Adrenal gland (tissue), 12 donors: ENCODE measurements around the gene TMEM120B. TPM values are rescaled to one million over a fixed set of nuclear protein-coding genes. Genes with fewer than 3 reads are reported as not detected.
A peak's percentile ranks its signal among the peaks of the same experiment; 100 is the strongest.

Experiments used
- DNase-seq, 7 donors: peaks; one replicate each; pipeline ENCODE4 v3.0.0-alpha.2; 2019 to 2020
- H3K27ac ChIP-seq, 5 donors: fragments of 200-600 bp; sonication (generic) in 4 of 5; 1 replicate in 3 of 5; 2 replicates in 2 of 5; pipeline versions ENCODE4 v1.5.1 to v1.8.0; 2016 to 2020; ENCODE audit warnings: mild to moderate bottlenecking in 1 of 5
- H3K27me3 ChIP-seq: fragments of 200-600 bp; 2 replicates; pipeline ENCODE4 v1.8.0; 2021
- H3K36me3 ChIP-seq, 2 donors: fragments of 200-600 bp; replicated peaks in 1 of 2; 1 replicate in 1 of 2; 2 replicates in 1 of 2; pipeline versions ENCODE4 v1.5.1 to v1.8.0; 2018 to 2022
- H3K4me1 ChIP-seq, 2 donors: fragments of 200-600 bp; replicated peaks in 1 of 2; 1 replicate in 1 of 2; 2 replicates in 1 of 2; pipeline versions ENCODE4 v1.5.1 to v1.8.0; 2018 to 2021
- H3K4me3 ChIP-seq, 4 donors: fragments of 200-600 bp; sonication (generic) in 3 of 4; one replicate each; pipeline ENCODE4 v1.5.1; 2016 to 2018
- H3K9me3 ChIP-seq, 3 donors: fragments of 200-600 bp; sonication (generic) in 1 of 3; replicated peaks in 1 of 3; 1 replicate in 2 of 3; 2 replicates in 1 of 3; pipeline versions ENCODE4 v1.5.1 to v1.8.0; 2016 to 2021
- POLR2A ChIP-seq, 2 donors: fragments of 450-650 bp; IDR thresholded peaks; one replicate each; pipeline ENCODE4 v1.6.1; 2017; ENCODE audit warnings: antibody characterized with exemption in 2 of 2, mild to moderate bottlenecking in 2 of 2, moderate library complexity in 1 of 2
- WGBS, 4 donors: extraction: QIAGEN DNeasy Blood & Tissue Kit in 2 of 4; methylation state at CpG; one replicate each; pipeline versions ENCODE4 v1.1.5 to v1.1.7; 2013 to 2017; 5-methylcytosine and 5-hydroxymethylcytosine counted together
- intact Hi-C, 2 donors: fragments of 100-400 bp; cut with DNase I; formaldehyde crosslinking; loops; one replicate each; pipeline versions ENCODE4 v1.14.1 to v1.15.0; 2022 to 2023
- polyA plus RNA-seq, 3 donors: library from polyadenylated mRNA; stranded (reverse); fragments of 200-250 nt in 2 of 3; fragments of 350-450 nt in 1 of 3; fragmentation: Illumina TruSeq in 1 of 3; extraction: RNeasy Lipid Tissue Mini Kit (QIAGEN cat#74804) in 1 of 3; gene quantifications; one replicate each; pipeline ENCODE4 v1.2.3, GENCODE V29; 2013 to 2014
- total RNA-seq, 9 donors: library from RNA; depleted of rRNA in 4 of 9; stranded (reverse); fragments of >200 nt in 4 of 9; fragments of 120-200 nt in 1 of 9; fragmentation: NEBNext Ultra II Directional in 1 of 9; extraction: Animal tissue kit (Norgen Biotek cat#: 25700) in 1 of 9; gene quantifications; one replicate each; pipeline versions ENCODE4 v1.1.0 to v1.2.4, GENCODE V29; 2013 to 2023
- TF ChIP-seq, protein P1 (sequence below), 6 experiments: fragments of 450-650 bp in 4 of 6; fragments of 200-600 bp in 2 of 6; sonication (generic) in 1 of 6; IDR thresholded peaks; 1 replicate in 5 of 6; 2 replicates in 1 of 6; pipeline versions ENCODE4 v1.5.1 to v1.8.0; 2016 to 2021; ENCODE audit warnings: antibody characterized with exemption in 6 of 6, mild to moderate bottlenecking in 2 of 6, moderate library complexity in 1 of 6
- donor health status: healthy with polysubstance abuse.
- donor health status: Bipolar disorder and iron deficiency.
- donor health status: DM: yes; HTN: yes; CAD: no.
- donor health status: DM: no; HTN: no; CAD: no.
- donor health status: DM: no; HTN: no; CAD: no.
- donor health status: DM: yes; HTN: yes; CAD: no.

The TMEM120B gene
- total and polyA plus RNA-seq, 12 donors, result 4.6 to 19.7 (median 8.7) TPM

DNA sequence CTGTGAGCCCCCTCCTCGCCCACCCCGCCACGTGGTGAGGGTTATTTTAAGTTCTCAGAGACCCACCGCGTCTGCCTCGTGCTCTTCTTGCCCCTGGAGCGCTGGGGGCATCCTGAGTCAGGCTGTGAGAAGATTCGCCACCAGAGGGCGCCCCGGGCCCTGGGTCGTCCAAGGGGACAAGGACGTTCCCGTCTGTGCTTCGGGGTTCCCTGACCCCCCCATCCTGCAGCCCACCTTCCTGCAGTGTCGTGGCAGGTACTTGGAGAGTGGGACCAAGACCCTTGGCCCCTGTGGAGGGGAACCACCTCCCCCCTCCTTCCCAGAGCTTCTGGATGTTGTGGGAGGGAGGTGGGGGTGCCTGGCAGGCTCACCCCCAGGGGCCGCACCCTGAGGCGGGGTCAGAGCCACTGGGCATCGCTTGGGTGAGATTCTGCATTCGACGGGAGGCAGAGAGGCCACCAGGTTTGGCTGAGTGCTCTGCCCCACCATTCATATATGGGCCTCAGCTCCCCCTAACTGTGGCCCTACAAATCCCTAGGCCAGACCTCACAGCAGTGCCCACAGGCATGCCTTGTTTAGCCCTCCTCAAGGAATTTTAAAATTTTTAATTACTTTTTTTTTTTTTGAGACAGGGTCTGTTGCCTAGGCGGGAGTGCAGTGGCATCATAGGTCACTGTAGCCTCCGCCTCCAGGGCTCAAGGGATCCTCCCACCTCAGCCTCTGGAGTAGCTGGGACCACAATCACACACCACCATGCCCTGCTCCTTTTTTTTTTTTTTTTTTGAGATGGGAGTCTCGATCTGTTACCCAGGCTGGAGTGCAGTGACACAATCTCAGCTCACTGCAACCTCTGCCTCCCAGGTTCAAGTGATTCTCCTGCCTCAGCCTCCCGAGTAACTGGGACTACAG lies 63.9 kb downstream of the TMEM120B start:
- DNase-seq, result peak; percentile 70 to 89 (median 80)
- Histone ChIP-seq H3K36me3 (no peaks in the 10 kb centered on the region), H3K27ac (no peak overlapping the region), H3K27me3 (no peaks in the 10 kb centered on the region), H3K9me3 (no peaks in the 10 kb centered on the region), H3K4me1 (peaks cover 0 to 12% of the 10 kb centered on the region in 2 donors), H3K4me3 (no peak overlapping the region)
- TF ChIP-seq POLR2A (IDR thresholded peaks at IDR 0.05), result no peak
- TF ChIP-seq, protein P1, sequence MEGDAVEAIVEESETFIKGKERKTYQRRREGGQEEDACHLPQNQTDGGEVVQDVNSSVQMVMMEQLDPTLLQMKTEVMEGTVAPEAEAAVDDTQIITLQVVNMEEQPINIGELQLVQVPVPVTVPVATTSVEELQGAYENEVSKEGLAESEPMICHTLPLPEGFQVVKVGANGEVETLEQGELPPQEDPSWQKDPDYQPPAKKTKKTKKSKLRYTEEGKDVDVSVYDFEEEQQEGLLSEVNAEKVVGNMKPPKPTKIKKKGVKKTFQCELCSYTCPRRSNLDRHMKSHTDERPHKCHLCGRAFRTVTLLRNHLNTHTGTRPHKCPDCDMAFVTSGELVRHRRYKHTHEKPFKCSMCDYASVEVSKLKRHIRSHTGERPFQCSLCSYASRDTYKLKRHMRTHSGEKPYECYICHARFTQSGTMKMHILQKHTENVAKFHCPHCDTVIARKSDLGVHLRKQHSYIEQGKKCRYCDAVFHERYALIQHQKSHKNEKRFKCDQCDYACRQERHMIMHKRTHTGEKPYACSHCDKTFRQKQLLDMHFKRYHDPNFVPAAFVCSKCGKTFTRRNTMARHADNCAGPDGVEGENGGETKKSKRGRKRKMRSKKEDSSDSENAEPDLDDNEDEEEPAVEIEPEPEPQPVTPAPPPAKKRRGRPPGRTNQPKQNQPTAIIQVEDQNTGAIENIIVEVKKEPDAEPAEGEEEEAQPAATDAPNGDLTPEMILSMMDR (IDR thresholded peaks at IDR 0.05), result peak; percentile 77 to 91 (median 87)
- WGBS, 4 donors, result 20 to 60% (median 36%) methylated on average over 6 to 24 of the region's 24 CpGs
- intact Hi-C loops, result loop anchor here in 1 of 2 donors (2.0 kb wide), 1 partner anchor 18 kb away; no protein-coding TSS in a partner anchor

DNA sequence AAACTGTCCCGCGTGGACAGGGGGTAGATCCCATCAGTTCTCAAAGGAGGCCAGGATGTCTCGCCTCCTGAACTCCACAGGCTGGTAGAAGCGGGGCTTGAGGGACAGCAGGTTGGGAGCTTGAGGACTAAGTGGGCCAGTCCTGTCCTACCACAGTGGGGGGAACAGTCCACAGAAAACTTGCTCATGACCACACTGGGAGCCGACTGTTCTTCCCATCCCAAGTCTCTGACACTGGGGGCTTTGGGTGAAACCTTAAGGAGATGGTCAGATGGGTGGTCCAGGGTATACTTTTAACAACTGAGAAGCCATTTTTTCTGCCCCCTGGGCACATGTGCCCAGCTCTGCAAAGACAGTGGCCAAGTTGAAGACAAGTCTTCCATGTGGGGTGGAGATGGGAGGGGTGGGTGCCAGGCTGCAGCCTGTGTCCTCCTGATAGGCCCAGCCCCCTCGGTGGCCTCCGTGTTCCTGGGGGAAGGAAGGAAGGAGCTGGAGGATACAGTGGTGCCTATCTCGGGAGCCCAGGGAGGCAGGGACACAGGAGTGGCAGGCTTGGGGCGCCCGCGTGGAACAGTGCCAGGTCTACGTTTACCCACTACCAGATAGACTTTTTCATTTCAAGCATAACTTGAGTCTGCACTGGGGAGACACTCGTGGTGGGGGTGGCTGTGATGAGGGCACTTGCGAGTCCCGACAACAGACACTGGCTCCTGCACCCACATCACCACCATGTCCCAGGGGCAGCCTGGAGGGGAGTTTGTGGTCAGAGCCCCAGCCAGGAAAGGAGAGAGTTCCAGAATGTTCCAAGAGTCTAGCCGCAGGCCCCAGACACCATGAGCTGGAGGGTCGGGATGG lies 66.2 kb downstream of the TMEM120B start:
- intact Hi-C loops, result no loop called here
- H3K4me1 ChIP-seq, result peaks cover 0 to 15% of the 10 kb centered on the region in 2 donors
- no peaks in the 10 kb centered on the region for H3K9me3 ChIP-seq
- no peaks in the 10 kb centered on the region for H3K36me3 ChIP-seq
- H3K4me3 ChIP-seq, result no peak overlapping the region
- TF ChIP-seq, protein P1 (IDR thresholded peaks at IDR 0.05), result no peak
- TF ChIP-seq POLR2A (IDR thresholded peaks at IDR 0.05), result no peak
- 78 to 83% (median 82%) methylated on average over 15 to 17 of the region's 17 CpGs for WGBS, 4 donors
- no peaks in the 10 kb centered on the region for H3K27me3 ChIP-seq
- H3K27ac ChIP-seq, result no peak overlapping the region
- DNase-seq, result peak in 1 of 7 donors; percentile 52

DNA sequence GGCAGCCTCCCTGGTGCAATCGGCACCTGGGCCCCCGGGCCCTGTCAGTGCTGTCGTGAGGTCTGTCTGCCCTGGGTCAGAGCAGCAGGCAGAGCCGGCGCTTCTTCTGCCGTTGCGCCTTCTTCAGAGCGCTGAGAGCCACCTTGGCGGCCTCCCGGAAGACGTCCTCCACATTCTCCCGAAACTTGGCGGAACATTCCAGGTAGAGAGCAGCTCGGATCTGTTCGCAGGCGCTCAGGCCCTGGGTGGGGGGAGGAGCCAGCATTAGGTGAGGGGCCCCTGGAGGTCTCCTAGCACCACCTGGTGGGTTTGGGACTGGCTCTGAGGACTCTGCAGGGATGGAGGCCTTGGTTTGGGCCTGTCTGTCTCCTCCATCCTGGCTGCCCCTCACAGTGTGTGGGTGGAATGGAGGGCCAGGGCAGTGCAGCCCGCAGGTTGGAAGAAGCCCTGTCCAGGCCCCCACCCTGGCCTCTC lies 66.9 kb downstream of the TMEM120B start:
- Histone ChIP-seq H3K9me3 (no peaks in the 10 kb centered on the region), H3K27me3 (no peaks in the 10 kb centered on the region), H3K27ac (no peak overlapping the region), H3K4me1 (peaks cover 0 to 15% of the 10 kb centered on the region in 2 donors), H3K36me3 (no peaks in the 10 kb centered on the region), H3K4me3 (no peak overlapping the region)
- intact Hi-C loops, result no loop called here
- WGBS, 4 donors, result 94 to 96% (median 95%) methylated on average over 7 to 17 of the region's 17 CpGs
- DNase-seq, result no peak
- TF ChIP-seq, protein P1 (IDR thresholded peaks at IDR 0.05), result no peak
- TF ChIP-seq POLR2A (IDR thresholded peaks at IDR 0.05), result no peak

DNA sequence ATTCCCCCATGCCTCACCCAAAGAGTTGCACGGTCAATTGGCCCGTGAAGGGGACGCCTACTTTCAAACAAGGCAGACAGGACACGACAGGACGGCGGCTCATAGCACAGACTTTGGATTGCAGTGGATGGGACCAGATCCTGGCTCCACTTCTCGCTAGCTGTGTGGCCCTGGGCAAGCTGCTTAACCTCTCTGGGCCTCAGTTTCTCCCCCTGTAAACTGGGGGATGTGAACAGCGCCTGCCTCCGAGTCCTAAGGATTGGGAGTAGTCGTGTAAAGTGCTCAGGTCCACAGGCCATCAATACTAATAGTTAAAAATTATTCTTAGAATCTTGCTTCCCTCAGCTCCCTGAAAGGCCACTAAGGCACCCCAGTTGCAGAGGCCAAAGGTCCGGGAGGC lies 67.9 kb downstream of the TMEM120B start:
- Histone ChIP-seq H3K27ac (no peak overlapping the region), H3K4me1 (peaks cover 5 to 20% of the 10 kb centered on the region in 2 donors), H3K27me3 (no peaks in the 10 kb centered on the region), H3K4me3 (no peak overlapping the region), H3K36me3 (no peaks in the 10 kb centered on the region), H3K9me3 (no peaks in the 10 kb centered on the region)
- WGBS, 4 donors, result 90 to 96% (median 94%) methylated on average over 10 to 11 of the region's 11 CpGs
- no peak for TF ChIP-seq POLR2A (IDR thresholded peaks at IDR 0.05)
- TF ChIP-seq, protein P1 (IDR thresholded peaks at IDR 0.05), result no peak
- DNase-seq, result no peak
- intact Hi-C loops, result no loop called here
